Muscle layer of colon (tissue), 2 donors: ENCODE measurements around the gene MYO9B.

Source experiments
- H3K27ac ChIP-seq: one replicate; pipeline ENCODE4 v1.7.0; 2013; ENCODE audit warnings: low read depth, mild to moderate bottlenecking, low read length, moderate library complexity
- H3K27me3 ChIP-seq, 2 donors: one replicate each; pipeline ENCODE4 v1.7.0; 2013; ENCODE audit warnings: low read length in 2 of 2, mild to moderate bottlenecking in 2 of 2; ENCODE audit not compliant: insufficient read depth in 2 of 2, control insufficient read depth in 1 of 2
- H3K36me3 ChIP-seq: one replicate; pipeline ENCODE4 v1.7.0; 2013; ENCODE audit warnings: mild to moderate bottlenecking, low read length; ENCODE audit not compliant: insufficient read depth
- H3K4me1 ChIP-seq: one replicate; pipeline ENCODE4 v1.7.0; 2013; ENCODE audit warnings: mild to moderate bottlenecking, low read length; ENCODE audit not compliant: insufficient read depth
- H3K4me3 ChIP-seq, 2 donors: one replicate each; pipeline ENCODE4 v1.7.0; 2013; ENCODE audit warnings: low read length in 2 of 2, low read depth in 1 of 2, mild to moderate bottlenecking in 1 of 2, moderate library complexity in 1 of 2
- H3K9ac ChIP-seq: one replicate; pipeline ENCODE4 v1.7.0; 2013; ENCODE audit warnings: low read length
- H3K9me3 ChIP-seq: one replicate; pipeline ENCODE4 v1.7.0; 2013; ENCODE audit warnings: mild to moderate bottlenecking, low read length
- donor health status: abdominal sarcoma.
- donor health status: Adenocarcinoma of cecum.

MYO9B gene

GRCh38 chr19:17069193-17069592, 6.4 kb upstream of the MYO9B start:
- Histone ChIP-seq H3K27ac (no peak overlapping the region), H3K4me3 (no peak overlapping the region), H3K36me3 (peaks cover 7% of the 10 kb centered on the region), H3K9ac (no peak overlapping the region), H3K9me3 (no peaks in the 10 kb centered on the region), H3K27me3 (no peaks in the 10 kb centered on the region), H3K4me1 (peaks cover 8% of the 10 kb centered on the region)

- Histone ChIP-seq H3K9ac (no peak overlapping the region), H3K36me3 (peaks cover 7% of the 10 kb centered on the region), H3K4me3 (no peak overlapping the region), H3K4me1 (peaks cover 14% of the 10 kb centered on the region), H3K9me3 (no peaks in the 10 kb centered on the region), H3K27me3 (no peaks in the 10 kb centered on the region), H3K27ac (no peak overlapping the region)
Measured at GRCh38 chr19:17070421-17070820, 5.2 kb upstream of the MYO9B start.

GRCh38 chr19:17070912-17071311, 4.7 kb upstream of the MYO9B start:
- Histone ChIP-seq H3K27ac (no peak overlapping the region), H3K27me3 (no peaks in the 10 kb centered on the region), H3K4me3 (no peak overlapping the region), H3K9ac (no peak overlapping the region), H3K4me1 (peaks cover 14% of the 10 kb centered on the region), H3K9me3 (no peaks in the 10 kb centered on the region), H3K36me3 (peaks cover 7% of the 10 kb centered on the region)

- Histone ChIP-seq H3K27me3 (no peaks in the 10 kb centered on the region), H3K9me3 (no peaks in the 10 kb centered on the region), H3K27ac (no peak overlapping the region), H3K4me3 (peak overlapping the region; percentile 65 to 80), H3K9ac (peak overlapping the region; percentile 53), H3K36me3 (peaks cover 7% of the 10 kb centered on the region), H3K4me1 (peaks cover 28% of the 10 kb centered on the region)
Measured at GRCh38 chr19:17073869-17074633, 1.5 kb upstream of the MYO9B start.

GRCh38 chr19:17074634-17075034, 943 bp upstream of the MYO9B start:
- peaks cover 7% of the 10 kb centered on the region for H3K36me3 ChIP-seq
- peak overlapping the region; percentile 64 for H3K27ac ChIP-seq
- no peaks in the 10 kb centered on the region for H3K9me3 ChIP-seq
- peaks cover 30% of the 10 kb centered on the region for H3K4me1 ChIP-seq
- H3K27me3 ChIP-seq = no peaks in the 10 kb centered on the region
- peak overlapping the region; percentile 65 to 80 for H3K4me3 ChIP-seq
- peak overlapping the region; percentile 53 for H3K9ac ChIP-seq

- peaks cover 38% of the 10 kb centered on the region for H3K4me1 ChIP-seq
- H3K27ac ChIP-seq = peak overlapping the region; percentile 85
Measured at GRCh38 chr19:17075864-17076542, 426 bp downstream of the MYO9B start.

GRCh38 chr19:17076543-17076991, 990 bp downstream of the MYO9B start:
- Histone ChIP-seq H3K36me3 (peaks cover under 1% of the 10 kb centered on the region), H3K4me3 (peak overlapping the region; percentile 70 to 80), H3K27me3 (no peaks in the 10 kb centered on the region), H3K9ac (peak overlapping the region; percentile 78), H3K9me3 (no peaks in the 10 kb centered on the region), H3K27ac (peak overlapping the region; percentile 85), H3K4me1 (peaks cover 39% of the 10 kb centered on the region)

More at GRCh38 chr19:17075864-17076542, 426 bp downstream of the MYO9B start:
- peaks cover 6% of the 10 kb centered on the region for H3K36me3 ChIP-seq
- peak overlapping the region; percentile 78 for H3K9ac ChIP-seq
- H3K4me3 ChIP-seq = peak overlapping the region; percentile 70 to 80
- no peaks in the 10 kb centered on the region for H3K27me3 ChIP-seq
- no peaks in the 10 kb centered on the region for H3K9me3 ChIP-seq

GRCh38 chr19:17077447-17078028, 2.0 kb downstream of the MYO9B start:
- H3K36me3 ChIP-seq = no peaks in the 10 kb centered on the region
- peaks cover 49% of the 10 kb centered on the region for H3K4me1 ChIP-seq
- H3K27ac ChIP-seq = peak overlapping the region; percentile 85
- no peak overlapping the region for H3K9ac ChIP-seq
- H3K4me3 ChIP-seq = no peak overlapping the region
- H3K27me3 ChIP-seq = no peaks in the 10 kb centered on the region
- H3K9me3 ChIP-seq = no peaks in the 10 kb centered on the region

- Histone ChIP-seq H3K4me1 (peaks cover 55% of the 10 kb centered on the region), H3K9ac (no peak overlapping the region), H3K9me3 (no peaks in the 10 kb centered on the region), H3K27ac (peak overlapping the region; percentile 12), H3K27me3 (no peaks in the 10 kb centered on the region), H3K36me3 (no peaks in the 10 kb centered on the region), H3K4me3 (no peak overlapping the region)
Measured at GRCh38 chr19:17078036-17078919, 2.7 kb downstream of the MYO9B start.

GRCh38 chr19:17078920-17079709, 3.5 kb downstream of the MYO9B start:
- Histone ChIP-seq H3K4me3 (peak overlapping the region in 1 of 2 donors; percentile 39), H3K27ac (peak overlapping the region; percentile 86), H3K36me3 (no peaks in the 10 kb centered on the region), H3K27me3 (no peaks in the 10 kb centered on the region), H3K4me1 (peaks cover 54% of the 10 kb centered on the region), H3K9ac (peak overlapping the region; percentile 51), H3K9me3 (no peaks in the 10 kb centered on the region)
